Measurements from ENCODE around the gene HPCAL1.

Gene HPCAL1

DNA sequence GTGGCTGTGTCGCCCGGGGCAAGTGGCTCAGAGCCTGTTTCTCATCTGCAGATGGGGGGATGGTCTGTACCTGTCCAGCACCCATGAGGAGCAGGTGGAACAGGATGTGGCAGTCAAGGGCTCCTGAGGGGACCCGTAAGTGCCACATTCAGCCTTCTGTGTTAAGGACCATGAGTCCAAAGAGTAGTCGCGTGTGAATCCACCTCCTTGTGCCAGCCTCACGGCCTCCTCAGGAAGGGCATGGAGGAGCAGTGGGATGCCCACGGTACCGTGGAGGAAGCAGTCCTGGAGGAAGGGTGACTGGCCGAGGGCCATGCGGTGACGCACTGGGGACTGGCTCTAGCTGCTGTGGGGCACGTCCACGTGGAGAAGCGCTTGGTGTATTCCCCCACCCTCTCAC, 84.3 kb downstream of the HPCAL1 start:
- TF ChIP-seq, protein P1, sequence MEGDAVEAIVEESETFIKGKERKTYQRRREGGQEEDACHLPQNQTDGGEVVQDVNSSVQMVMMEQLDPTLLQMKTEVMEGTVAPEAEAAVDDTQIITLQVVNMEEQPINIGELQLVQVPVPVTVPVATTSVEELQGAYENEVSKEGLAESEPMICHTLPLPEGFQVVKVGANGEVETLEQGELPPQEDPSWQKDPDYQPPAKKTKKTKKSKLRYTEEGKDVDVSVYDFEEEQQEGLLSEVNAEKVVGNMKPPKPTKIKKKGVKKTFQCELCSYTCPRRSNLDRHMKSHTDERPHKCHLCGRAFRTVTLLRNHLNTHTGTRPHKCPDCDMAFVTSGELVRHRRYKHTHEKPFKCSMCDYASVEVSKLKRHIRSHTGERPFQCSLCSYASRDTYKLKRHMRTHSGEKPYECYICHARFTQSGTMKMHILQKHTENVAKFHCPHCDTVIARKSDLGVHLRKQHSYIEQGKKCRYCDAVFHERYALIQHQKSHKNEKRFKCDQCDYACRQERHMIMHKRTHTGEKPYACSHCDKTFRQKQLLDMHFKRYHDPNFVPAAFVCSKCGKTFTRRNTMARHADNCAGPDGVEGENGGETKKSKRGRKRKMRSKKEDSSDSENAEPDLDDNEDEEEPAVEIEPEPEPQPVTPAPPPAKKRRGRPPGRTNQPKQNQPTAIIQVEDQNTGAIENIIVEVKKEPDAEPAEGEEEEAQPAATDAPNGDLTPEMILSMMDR (IDR thresholded peaks at IDR 0.05; ENCODE audit: insufficient read depth, missing control alignments) = no peak
- no peak for FAIRE-seq
- DNase-seq (ENCODE audit: insufficient read length, low spot score) = no peak

DNA sequence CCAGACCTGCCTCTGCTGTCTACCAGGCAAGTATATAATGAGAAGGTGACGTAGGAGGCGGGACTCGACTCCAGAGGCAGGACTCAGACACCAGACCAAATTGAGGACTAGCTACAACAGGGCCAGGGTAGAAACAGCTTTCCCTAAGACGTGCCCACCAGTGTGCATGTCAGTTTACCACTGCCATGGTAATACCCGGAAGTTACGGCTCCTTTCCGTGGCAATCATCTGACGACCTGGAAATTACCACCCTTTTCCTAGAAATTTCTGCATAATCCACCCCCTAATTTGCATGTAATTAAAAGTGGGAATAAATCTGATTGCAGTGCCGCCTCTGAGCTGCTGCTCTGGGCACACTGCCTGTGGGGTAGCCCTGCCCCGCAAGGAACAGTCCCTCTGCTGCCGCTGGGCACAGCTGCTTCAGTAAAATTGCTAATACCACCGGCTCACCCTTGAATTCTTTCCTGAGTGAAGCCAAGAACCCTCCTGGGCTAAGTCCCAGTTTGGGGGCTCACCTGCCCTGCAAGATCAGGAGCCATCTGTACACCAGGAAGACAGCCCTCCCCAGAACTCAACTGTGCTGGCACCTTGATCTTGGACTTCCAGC, 86.4 kb downstream of the HPCAL1 start:
- DNase-seq (ENCODE audit: insufficient read length, low spot score) (no peak), FAIRE-seq (no peak)
- TF ChIP-seq, protein P1 (IDR thresholded peaks at IDR 0.05; ENCODE audit: insufficient read depth, missing control alignments) = no peak

DNA sequence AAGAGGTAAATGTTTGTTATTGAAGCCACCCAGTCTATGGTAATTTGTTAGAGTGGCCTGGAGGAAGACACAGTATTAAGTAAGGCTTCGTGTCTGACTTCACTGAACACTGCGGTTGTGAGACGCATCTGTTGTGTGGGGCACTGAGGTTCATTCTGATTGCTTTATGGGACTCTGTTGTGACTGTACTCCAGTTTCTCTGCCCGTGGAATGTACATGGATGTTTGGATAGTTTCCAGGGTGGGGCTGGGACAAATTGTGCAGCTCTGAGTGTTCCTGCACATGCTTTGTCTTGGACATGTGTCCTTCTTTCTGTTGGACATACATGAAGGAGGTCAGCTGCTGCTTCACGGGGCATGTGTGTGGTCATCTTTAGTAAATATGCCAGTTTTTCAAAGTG, 86.9 kb downstream of the HPCAL1 start:
- DNase-seq (ENCODE audit: insufficient read length, low spot score) (no peak), FAIRE-seq (no peak)
- TF ChIP-seq, protein P1 (IDR thresholded peaks at IDR 0.05; ENCODE audit: insufficient read depth, missing control alignments) = no peak

DNA sequence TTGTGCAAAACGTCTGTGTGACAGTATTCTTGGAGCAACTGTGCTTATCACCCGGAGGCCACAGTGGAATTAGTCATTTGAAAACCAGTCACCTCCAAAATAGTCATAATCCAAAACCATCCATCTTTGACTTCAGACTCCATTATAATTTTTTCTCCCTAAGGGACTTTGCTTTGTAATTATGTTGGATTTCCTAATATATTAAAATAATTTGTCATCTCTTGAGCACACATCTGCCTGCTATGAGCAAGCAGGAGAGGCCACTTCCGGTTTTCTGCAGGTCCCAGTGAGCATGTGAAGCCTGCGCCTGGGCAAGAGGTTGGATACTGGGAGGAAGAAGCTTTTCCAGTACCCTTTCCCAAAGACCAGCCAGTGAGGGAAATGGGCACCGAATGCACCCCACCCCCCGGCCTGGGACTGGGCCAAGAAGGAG, 87.7 kb downstream of the HPCAL1 start:
- no peak for FAIRE-seq
- DNase-seq (ENCODE audit: insufficient read length, low spot score) = no peak
- TF ChIP-seq, protein P1 (IDR thresholded peaks at IDR 0.05; ENCODE audit: insufficient read depth, missing control alignments) = no peak

DNA sequence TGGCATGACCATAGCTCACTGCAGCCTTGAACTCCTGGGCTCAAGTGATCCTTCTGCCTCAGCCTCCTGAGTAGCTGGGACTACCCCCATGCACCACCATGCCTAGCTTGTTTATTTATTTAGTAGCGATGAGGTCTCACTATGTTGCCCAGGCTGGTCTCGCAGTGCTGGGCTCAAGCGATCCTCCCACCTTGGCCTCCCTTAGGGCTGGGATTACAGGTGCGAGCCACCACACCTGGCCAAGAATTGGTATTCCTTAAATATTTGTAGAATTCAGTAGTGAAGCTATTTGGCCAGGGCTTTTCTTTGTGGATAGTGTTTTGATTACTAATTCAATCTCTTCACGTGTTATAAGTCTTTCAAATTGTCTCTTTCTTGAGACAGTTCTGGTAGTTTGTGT, 89.4 kb downstream of the HPCAL1 start:
- DNase-seq (ENCODE audit: insufficient read length, low spot score) (no peak), FAIRE-seq (no peak)
- TF ChIP-seq, protein P1 (IDR thresholded peaks at IDR 0.05; ENCODE audit: insufficient read depth, missing control alignments) = no peak

DNA sequence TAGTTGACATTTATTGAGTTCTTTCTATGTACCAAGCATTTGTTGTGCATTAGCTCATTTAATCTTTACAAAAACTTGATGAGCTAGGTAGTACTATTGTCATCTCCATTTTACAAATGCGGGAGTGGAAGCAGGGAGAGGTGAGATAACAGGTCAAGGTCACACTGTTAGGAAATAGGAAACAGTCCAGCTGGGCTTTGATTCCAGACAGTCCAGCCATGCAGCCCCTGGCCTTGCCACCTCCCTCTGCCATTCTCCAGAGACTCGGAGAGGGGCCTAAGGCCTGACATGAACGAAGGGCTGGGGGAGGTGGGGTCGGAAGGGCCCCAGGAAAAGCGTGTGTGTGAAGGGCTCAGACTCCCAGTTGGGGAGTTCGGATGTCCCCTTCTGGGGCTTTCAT, 89.8 kb downstream of the HPCAL1 start:
- TF ChIP-seq, protein P1 (IDR thresholded peaks at IDR 0.05; ENCODE audit: insufficient read depth, missing control alignments) = no peak
- DNase-seq (ENCODE audit: insufficient read length, low spot score) = no peak
- FAIRE-seq = no peak

DNA sequence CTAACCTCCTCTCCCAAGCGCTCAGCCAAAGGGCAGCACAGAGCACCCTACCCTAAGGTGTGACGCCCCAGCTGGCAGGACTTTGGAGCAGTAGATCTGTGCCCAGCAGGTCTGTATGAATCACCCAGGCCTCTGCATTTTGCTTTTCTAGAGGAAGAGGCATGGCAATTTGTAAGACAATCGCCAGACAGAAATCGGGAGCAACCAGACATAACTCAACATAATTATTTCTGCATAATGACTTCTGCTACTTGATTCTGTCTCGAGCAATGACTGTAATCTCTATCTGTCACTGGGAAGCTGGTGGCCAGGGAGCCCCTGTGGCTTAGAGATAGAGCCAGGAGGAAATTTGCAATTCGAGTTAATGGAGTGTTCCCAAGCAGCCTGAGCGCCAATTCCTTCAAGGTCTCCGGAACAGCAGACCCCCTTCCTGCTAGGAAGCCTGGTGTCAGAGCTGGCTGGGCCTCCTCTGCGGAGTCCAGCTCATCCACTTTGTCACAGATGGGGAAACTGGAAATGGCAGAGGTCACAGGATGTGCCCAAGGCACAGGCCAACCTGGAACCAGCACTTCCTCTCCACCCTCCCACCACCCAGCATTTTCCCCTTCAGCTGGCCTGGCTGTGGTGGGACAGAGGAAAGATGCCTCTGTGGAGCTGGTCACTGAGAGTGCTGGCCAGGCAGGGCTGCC, 90.4 kb downstream of the HPCAL1 start:
- TF ChIP-seq, protein P1 (IDR thresholded peaks at IDR 0.05; ENCODE audit: insufficient read depth, missing control alignments) = no peak
- FAIRE-seq (no peak), DNase-seq (ENCODE audit: insufficient read length, low spot score) (no peak)

All from D721Med (cell line).